GM12878 (cell line): ENCODE results near the gene DLAT. TPM values are rescaled to one million over a fixed set of nuclear protein-coding genes. Genes with fewer than 3 reads are reported as not detected.
A peak's percentile ranks its signal among the peaks of the same experiment; 100 is the strongest.

Experiments
- CEBPZ ChIP-seq: fragments of 150-350 bp; IDR thresholded peaks from 2 replicates; pipeline ENCODE4 v1.6.1; 2016; ENCODE audit warnings: low read depth, low read length
- DPF2 ChIP-seq: fragments of 450-650 bp; IDR thresholded peaks from 2 replicates; pipeline ENCODE4 v1.6.1; 2017; ENCODE audit warnings: mild to moderate bottlenecking
- FOS ChIP-seq: IDR thresholded peaks from 3 replicates; pipeline ENCODE4 v1.6.1; 2011; ENCODE audit warnings: borderline replicate concordance; ENCODE audit not compliant: insufficient read length; ENCODE audit errors: extremely low read depth
- KAT2A ChIP-seq: conservative IDR thresholded peaks from 2 replicates; pipeline ENCODE4 v1.6.1; 2011; ENCODE audit warnings: low read depth, low read length; ENCODE audit not compliant: control insufficient read depth
- NBN ChIP-seq: fragments of 450-650 bp; IDR thresholded peaks from 2 replicates; pipeline ENCODE4 v1.6.1; 2016
- NR2C2 ChIP-seq: IDR thresholded peaks from 2 replicates; pipeline ENCODE4 v1.6.1; 2011; ENCODE audit warnings: borderline replicate concordance, low read depth; ENCODE audit not compliant: control insufficient read depth, insufficient read length
- USF1 ChIP-seq: IDR thresholded peaks from 2 replicates; pipeline ENCODE4 v1.6.1; 2011; ENCODE audit warnings: borderline replicate concordance, low read depth, mild to moderate bottlenecking, moderate library complexity, mixed read lengths, low read length; ENCODE audit not compliant: insufficient read depth; ENCODE audit errors: extremely low read length
- ZNF274 ChIP-seq: IDR thresholded peaks from one replicate; pipeline ENCODE4 v1.8.0; 2011; ENCODE audit not compliant: insufficient read length, insufficient read depth
- polyA plus RNA-seq, 11 experiments: library from polyadenylated mRNA; depleted of rRNA in 4 of 11; unstranded in 6 of 11; stranded (reverse) in 5 of 11; fragments of >200 nt; fragmentation: Nextera tagmentation in 4 of 11; fragmentation: Illumina TruSeq in 1 of 11; extraction: Ambion mirVana in 4 of 11; extraction: Trizol in 1 of 11; gene quantifications; 1 replicate in 1 of 11; 2 replicates in 10 of 11; pipeline versions ENCODE4 v1.2.1 to v1.2.3, GENCODE V29; 2011 to 2016; ENCODE audit warnings: inconsistent platforms in 2 of 11, missing spikeins in 2 of 11, low read depth in 1 of 11
- total RNA-seq, 4 experiments: library from RNA; depleted of rRNA in 3 of 4; stranded (reverse); fragments of >200 nt in 3 of 4; fragmentation: Illumina TruSeq in 1 of 4; extraction: Trizol in 1 of 4; gene quantifications; 2 replicates each; pipeline versions ENCODE4 v1.2.1 to v1.2.3, GENCODE V29; 2013 to 2021
- TF ChIP-seq, protein P1 (sequence below): fragments of 450-650 bp; formaldehyde crosslinking; IDR thresholded peaks from 2 replicates; pipeline ENCODE4 v1.4.0; 2020; ENCODE audit warnings: mild to moderate bottlenecking, moderate library complexity

Gene DLAT
- total and polyA plus RNA-seq, 10 of the 15 experiments (the other 5 are each of a cell fraction or from before 2014, with no cell fraction given), result 16.5 to 79.9 (median 43.8) TPM

GRCh38 chr11:112073941-112074811, 49.0 kb downstream of the DLAT start, which contains the start of the genes NKAPD1 and PIH1D2 (continued):
- TF ChIP-seq USF1 (no peak), KAT2A (no peak), NR2C2 (no peak), NBN (peak; percentile 96), ZNF274 (no peak), FOS (no peak), DPF2 (peak; percentile 46; the same call in 1 of the 2 replicates), CEBPZ (no peak)
- TF ChIP-seq, protein P1, sequence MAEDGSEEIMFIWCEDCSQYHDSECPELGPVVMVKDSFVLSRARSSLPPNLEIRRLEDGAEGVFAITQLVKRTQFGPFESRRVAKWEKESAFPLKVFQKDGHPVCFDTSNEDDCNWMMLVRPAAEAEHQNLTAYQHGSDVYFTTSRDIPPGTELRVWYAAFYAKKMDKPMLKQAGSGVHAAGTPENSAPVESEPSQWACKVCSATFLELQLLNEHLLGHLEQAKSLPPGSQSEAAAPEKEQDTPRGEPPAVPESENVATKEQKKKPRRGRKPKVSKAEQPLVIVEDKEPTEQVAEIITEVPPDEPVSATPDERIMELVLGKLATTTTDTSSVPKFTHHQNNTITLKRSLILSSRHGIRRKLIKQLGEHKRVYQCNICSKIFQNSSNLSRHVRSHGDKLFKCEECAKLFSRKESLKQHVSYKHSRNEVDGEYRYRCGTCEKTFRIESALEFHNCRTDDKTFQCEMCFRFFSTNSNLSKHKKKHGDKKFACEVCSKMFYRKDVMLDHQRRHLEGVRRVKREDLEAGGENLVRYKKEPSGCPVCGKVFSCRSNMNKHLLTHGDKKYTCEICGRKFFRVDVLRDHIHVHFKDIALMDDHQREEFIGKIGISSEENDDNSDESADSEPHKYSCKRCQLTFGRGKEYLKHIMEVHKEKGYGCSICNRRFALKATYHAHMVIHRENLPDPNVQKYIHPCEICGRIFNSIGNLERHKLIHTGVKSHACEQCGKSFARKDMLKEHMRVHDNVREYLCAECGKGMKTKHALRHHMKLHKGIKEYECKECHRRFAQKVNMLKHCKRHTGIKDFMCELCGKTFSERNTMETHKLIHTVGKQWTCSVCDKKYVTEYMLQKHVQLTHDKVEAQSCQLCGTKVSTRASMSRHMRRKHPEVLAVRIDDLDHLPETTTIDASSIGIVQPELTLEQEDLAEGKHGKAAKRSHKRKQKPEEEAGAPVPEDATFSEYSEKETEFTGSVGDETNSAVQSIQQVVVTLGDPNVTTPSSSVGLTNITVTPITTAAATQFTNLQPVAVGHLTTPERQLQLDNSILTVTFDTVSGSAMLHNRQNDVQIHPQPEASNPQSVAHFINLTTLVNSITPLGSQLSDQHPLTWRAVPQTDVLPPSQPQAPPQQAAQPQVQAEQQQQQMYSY (CRISPR knock-in tag), result no peak
